Measurements from ENCODE around the gene RTTN. TPM values are rescaled to one million over a fixed set of nuclear protein-coding genes. Genes with fewer than 3 reads are reported as not detected.
"Not testable (repeated sequence)": the region's sequence is repeated elsewhere in the genome, so short reads cannot be mapped to it uniquely, and the experiment has no call there.

Gene RTTN
- total RNA-seq, 1 experiment from 2014 or later, result 21.5 TPM

DNA sequence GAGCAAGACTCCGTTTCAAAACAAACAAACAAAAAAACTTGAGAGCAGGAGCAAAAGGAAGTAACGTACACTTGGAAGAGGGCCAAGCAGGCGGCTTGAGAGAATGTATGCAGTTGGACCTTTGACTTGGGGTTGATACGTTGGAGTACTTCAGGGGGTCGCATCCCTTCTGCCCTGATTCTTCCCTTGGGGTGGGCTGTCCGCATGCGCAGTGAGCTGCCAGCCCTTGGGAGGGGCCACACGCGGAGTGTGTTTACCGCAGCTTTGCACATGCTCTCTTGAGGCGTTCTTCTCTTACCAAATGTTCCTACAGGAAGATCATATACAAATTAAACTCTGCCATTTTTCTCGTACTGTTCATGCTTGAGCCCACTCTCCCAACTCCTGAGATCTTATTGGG, 45.3 kb upstream of the RTTN start (continued):
- TF ChIP-seq, protein P1, sequence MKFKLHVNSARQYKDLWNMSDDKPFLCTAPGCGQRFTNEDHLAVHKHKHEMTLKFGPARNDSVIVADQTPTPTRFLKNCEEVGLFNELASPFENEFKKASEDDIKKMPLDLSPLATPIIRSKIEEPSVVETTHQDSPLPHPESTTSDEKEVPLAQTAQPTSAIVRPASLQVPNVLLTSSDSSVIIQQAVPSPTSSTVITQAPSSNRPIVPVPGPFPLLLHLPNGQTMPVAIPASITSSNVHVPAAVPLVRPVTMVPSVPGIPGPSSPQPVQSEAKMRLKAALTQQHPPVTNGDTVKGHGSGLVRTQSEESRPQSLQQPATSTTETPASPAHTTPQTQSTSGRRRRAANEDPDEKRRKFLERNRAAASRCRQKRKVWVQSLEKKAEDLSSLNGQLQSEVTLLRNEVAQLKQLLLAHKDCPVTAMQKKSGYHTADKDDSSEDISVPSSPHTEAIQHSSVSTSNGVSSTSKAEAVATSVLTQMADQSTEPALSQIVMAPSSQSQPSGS (CRISPR knock-in tag; IDR thresholded peaks at IDR 0.05; ENCODE audit: borderline replicate concordance, low read depth), result no peak
- TF ChIP-seq ZNF121 (CRISPR knock-in tag; IDR thresholded peaks at IDR 0.05) (no peak), ZBTB21 (CRISPR knock-in tag; IDR thresholded peaks at IDR 0.05; ENCODE audit: borderline replicate concordance) (no peak), RELA (CRISPR knock-in tag; IDR thresholded peaks at IDR 0.05; ENCODE audit: borderline replicate concordance) (no peak), FOXP1 (CRISPR knock-in tag; IDR thresholded peaks at IDR 0.05; ENCODE audit: borderline replicate concordance) (no peak), CREM (CRISPR knock-in tag; IDR thresholded peaks at IDR 0.05) (no peak), OVOL2 (CRISPR knock-in tag; IDR thresholded peaks at IDR 0.05; ENCODE audit: borderline replicate concordance) (no peak)
- TF ChIP-seq, protein P2, sequence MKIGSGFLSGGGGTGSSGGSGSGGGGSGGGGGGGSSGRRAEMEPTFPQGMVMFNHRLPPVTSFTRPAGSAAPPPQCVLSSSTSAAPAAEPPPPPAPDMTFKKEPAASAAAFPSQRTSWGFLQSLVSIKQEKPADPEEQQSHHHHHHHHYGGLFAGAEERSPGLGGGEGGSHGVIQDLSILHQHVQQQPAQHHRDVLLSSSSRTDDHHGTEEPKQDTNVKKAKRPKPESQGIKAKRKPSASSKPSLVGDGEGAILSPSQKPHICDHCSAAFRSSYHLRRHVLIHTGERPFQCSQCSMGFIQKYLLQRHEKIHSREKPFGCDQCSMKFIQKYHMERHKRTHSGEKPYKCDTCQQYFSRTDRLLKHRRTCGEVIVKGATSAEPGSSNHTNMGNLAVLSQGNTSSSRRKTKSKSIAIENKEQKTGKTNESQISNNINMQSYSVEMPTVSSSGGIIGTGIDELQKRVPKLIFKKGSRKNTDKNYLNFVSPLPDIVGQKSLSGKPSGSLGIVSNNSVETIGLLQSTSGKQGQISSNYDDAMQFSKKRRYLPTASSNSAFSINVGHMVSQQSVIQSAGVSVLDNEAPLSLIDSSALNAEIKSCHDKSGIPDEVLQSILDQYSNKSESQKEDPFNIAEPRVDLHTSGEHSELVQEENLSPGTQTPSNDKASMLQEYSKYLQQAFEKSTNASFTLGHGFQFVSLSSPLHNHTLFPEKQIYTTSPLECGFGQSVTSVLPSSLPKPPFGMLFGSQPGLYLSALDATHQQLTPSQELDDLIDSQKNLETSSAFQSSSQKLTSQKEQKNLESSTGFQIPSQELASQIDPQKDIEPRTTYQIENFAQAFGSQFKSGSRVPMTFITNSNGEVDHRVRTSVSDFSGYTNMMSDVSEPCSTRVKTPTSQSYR (CRISPR knock-in tag; IDR thresholded peaks at IDR 0.05), result no peak
- TF ChIP-seq, protein P3, sequence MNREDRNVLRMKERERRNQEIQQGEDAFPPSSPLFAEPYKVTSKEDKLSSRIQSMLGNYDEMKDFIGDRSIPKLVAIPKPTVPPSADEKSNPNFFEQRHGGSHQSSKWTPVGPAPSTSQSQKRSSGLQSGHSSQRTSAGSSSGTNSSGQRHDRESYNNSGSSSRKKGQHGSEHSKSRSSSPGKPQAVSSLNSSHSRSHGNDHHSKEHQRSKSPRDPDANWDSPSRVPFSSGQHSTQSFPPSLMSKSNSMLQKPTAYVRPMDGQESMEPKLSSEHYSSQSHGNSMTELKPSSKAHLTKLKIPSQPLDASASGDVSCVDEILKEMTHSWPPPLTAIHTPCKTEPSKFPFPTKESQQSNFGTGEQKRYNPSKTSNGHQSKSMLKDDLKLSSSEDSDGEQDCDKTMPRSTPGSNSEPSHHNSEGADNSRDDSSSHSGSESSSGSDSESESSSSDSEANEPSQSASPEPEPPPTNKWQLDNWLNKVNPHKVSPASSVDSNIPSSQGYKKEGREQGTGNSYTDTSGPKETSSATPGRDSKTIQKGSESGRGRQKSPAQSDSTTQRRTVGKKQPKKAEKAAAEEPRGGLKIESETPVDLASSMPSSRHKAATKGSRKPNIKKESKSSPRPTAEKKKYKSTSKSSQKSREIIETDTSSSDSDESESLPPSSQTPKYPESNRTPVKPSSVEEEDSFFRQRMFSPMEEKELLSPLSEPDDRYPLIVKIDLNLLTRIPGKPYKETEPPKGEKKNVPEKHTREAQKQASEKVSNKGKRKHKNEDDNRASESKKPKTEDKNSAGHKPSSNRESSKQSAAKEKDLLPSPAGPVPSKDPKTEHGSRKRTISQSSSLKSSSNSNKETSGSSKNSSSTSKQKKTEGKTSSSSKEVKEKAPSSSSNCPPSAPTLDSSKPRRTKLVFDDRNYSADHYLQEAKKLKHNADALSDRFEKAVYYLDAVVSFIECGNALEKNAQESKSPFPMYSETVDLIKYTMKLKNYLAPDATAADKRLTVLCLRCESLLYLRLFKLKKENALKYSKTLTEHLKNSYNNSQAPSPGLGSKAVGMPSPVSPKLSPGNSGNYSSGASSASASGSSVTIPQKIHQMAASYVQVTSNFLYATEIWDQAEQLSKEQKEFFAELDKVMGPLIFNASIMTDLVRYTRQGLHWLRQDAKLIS (CRISPR knock-in tag; IDR thresholded peaks at IDR 0.05; ENCODE audit: borderline replicate concordance), result no peak

DNA sequence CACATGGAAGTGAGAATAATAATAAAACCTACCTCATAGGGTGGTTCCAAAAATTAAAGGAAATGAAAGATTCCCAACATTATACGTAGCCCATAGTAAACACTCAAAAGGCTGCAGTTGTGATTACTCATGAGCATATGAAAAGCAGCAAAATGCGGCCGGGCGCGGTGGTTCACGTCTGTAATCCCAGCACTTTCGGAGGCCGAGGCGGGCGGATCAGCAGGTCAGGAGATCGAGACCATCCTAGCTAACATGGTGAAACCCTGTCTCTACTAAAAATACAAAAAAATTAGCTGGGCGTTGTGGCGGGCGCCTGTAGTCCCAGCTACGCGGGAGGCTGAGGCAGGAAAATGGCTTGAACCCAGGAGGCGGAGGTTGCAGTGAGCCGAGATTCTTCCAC, 44.4 kb upstream of the RTTN start:
- H3K4me1 Mint-ChIP-seq; H3K36me3 Mint-ChIP-seq; H3K9me3 Mint-ChIP-seq; DNase-seq (ENCODE audit: low spot score); POLR2A ChIA-PET; H3K27ac Mint-ChIP-seq; H3K27me3 Mint-ChIP-seq (ENCODE audit: low read depth); CTCF ChIA-PET; H3K4me3 Mint-ChIP-seq; ATAC-seq: not testable (repeated sequence)

DNA sequence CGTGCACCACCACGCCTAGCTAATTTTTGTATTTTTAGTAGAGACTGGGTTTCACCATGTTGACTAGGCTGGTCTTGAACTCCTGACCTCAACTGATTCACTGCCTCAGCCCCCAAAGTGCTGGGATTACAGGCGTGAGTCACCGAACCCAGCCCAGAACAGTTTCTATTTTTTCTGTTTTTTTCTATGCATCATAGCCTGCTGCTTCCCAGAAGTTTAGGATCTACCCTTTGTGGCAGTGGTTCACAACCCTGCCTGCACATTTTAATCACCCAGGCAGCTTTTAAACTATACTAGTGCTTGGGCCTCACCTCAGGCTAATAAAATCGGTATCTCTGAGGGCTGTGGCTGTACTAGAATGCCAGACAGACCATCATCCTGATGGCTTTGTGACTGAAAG, 43.6 kb upstream of the RTTN start:
- DNase-seq (ENCODE audit: low spot score) (no peak), ATAC-seq (no peak)
- Mint-ChIP-seq H3K36me3 (no peaks in the 10 kb centered on the region), H3K27me3 (ENCODE audit: low read depth) (no peaks in the 10 kb centered on the region), H3K27ac (no peak overlapping the region), H3K9me3 (0 out of 2 replicates have a peak, but pooled peaks cover 3% of the 10 kb centered on the region), H3K4me1 (no peaks in the 10 kb centered on the region), H3K4me3 (no peak overlapping the region)
- ChIA-PET POLR2A (no interaction called here), CTCF (no interaction called here)
- no peak for TF ChIP-seq ZNF232 (CRISPR knock-in tag; IDR thresholded peaks at IDR 0.05)
- no peak for TF ChIP-seq ZBTB21 (CRISPR knock-in tag; IDR thresholded peaks at IDR 0.05; ENCODE audit: borderline replicate concordance)
- TF ChIP-seq ZNF416 (CRISPR knock-in tag; IDR thresholded peaks at IDR 0.05), result no peak
- no peak for TF ChIP-seq ATF1 (CRISPR knock-in tag; IDR thresholded peaks at IDR 0.05)
- TF ChIP-seq, protein P4, sequence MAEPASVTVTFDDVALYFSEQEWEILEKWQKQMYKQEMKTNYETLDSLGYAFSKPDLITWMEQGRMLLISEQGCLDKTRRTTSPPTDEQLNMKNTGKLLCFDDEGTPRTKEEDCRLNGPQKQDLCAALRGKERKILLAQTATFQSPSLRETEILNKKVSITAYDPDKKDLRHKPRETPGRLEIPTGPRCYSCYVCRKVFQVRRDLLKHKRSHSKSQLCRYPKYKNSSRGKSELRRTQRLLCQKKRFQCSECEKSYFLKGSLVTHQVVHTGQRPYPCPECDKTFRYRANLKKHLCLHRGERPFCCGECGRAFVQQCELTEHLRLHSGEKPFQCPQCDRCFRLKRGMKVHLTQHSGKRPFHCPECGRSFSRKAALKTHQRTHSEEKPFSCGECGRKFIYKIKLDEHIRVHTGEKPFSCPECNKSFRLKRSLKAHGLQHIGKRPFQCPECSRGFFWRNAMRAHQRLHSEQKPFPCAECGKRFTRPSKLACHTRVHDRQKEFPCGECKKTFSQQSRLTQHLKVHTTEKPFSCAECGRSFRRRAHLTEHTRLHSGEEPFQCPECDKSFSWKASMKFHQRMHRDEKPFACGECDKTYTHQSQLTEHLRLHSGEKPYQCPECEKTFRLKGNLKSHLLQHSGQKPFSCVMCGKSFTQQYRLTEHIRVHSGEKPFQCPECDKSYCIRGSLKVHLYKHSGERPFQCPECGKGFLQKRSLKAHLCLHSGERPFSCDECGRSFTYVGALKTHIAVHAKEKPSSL (CRISPR knock-in tag; conservative IDR thresholded peaks at IDR 0.05), result no peak
- TF ChIP-seq NR3C1 (CRISPR knock-in tag; conservative IDR thresholded peaks at IDR 0.05; ENCODE audit: low read depth), result no peak
- no peak for TF ChIP-seq FOXK1 (CRISPR knock-in tag; IDR thresholded peaks at IDR 0.05)
- TF ChIP-seq CREM (CRISPR knock-in tag; IDR thresholded peaks at IDR 0.05), result no peak
- TF ChIP-seq, protein P3 (CRISPR knock-in tag; IDR thresholded peaks at IDR 0.05; ENCODE audit: borderline replicate concordance), result no peak
- no peak for TF ChIP-seq HMGA2 (CRISPR knock-in tag; IDR thresholded peaks at IDR 0.05)
- TF ChIP-seq MYBL2 (CRISPR knock-in tag; IDR thresholded peaks at IDR 0.05), result no peak
- TF ChIP-seq TEAD4 (CRISPR knock-in tag; IDR thresholded peaks at IDR 0.05), result no peak
